Suprapubic skin (tissue), 4 donors: ENCODE data around the gene DAGLA. TPM values are rescaled to one million over a fixed set of nuclear protein-coding genes. Genes with fewer than 3 reads are reported as not detected.

ENCODE experiments used
- DNase-seq, 2 donors: peaks; one replicate each; pipeline ENCODE4 v3.0.0-alpha.2; 2019; ENCODE audit warnings: low spot score in 2 of 2
- H3K27ac ChIP-seq: fragments of 200-600 bp; sonication (generic); one replicate; pipeline ENCODE4 v1.5.1; 2019
- H3K27me3 ChIP-seq: fragments of 200-600 bp; sonication (generic); one replicate; pipeline ENCODE4 v1.5.1; 2019
- H3K36me3 ChIP-seq: fragments of 200-600 bp; sonication (generic); one replicate; pipeline ENCODE4 v1.5.1; 2019
- H3K4me1 ChIP-seq: fragments of 200-600 bp; sonication (generic); one replicate; pipeline ENCODE4 v1.5.1; 2019
- H3K4me3 ChIP-seq: fragments of 200-600 bp; sonication (generic); one replicate; pipeline ENCODE4 v1.5.1; 2019; ENCODE audit warnings: mild to moderate bottlenecking
- H3K9me3 ChIP-seq: fragments of 200-600 bp; sonication (generic); one replicate; pipeline ENCODE4 v1.5.1; 2019
- CTCF ChIP-seq, 2 donors: fragments of 200-600 bp in 1 of 2; fragments of 450-650 bp in 1 of 2; sonication (generic) in 1 of 2; IDR thresholded peaks; one replicate each; pipeline ENCODE4 v1.5.1; 2016 to 2019; ENCODE audit warnings: antibody characterized with exemption in 2 of 2, mild to moderate bottlenecking in 1 of 2, moderate library complexity in 1 of 2
- EP300 ChIP-seq: sonication (generic); formaldehyde crosslinking; IDR thresholded peaks from one replicate; pipeline ENCODE4 v1.6.1; 2017; ENCODE audit warnings: antibody characterized with exemption
- POLR2A ChIP-seq, 2 donors: fragments of 450-650 bp; IDR thresholded peaks; one replicate each; pipeline ENCODE4 v1.6.1; 2017; ENCODE audit warnings: antibody characterized with exemption in 2 of 2, mild to moderate bottlenecking in 2 of 2, moderate library complexity in 2 of 2
- POLR2AphosphoS5 ChIP-seq, 3 donors: sonication (generic); formaldehyde crosslinking; IDR thresholded peaks; one replicate each; pipeline ENCODE4 v1.6.1; 2017; ENCODE audit warnings: antibody characterized with exemption in 3 of 3
- WGBS: methylation state at CpG from one replicate; pipeline ENCODE4 v1.1.5; 2018; 5-methylcytosine and 5-hydroxymethylcytosine counted together
- total RNA-seq, 4 donors: library from RNA; depleted of rRNA; stranded (reverse); fragments of >200 nt; gene quantifications; one replicate each; pipeline ENCODE4 v1.1.0, GENCODE V29; 2016

Gene DAGLA
- total RNA-seq, 4 donors from 2014 or later = 0.64 to 1.2 (median 0.87) TPM

DNA sequence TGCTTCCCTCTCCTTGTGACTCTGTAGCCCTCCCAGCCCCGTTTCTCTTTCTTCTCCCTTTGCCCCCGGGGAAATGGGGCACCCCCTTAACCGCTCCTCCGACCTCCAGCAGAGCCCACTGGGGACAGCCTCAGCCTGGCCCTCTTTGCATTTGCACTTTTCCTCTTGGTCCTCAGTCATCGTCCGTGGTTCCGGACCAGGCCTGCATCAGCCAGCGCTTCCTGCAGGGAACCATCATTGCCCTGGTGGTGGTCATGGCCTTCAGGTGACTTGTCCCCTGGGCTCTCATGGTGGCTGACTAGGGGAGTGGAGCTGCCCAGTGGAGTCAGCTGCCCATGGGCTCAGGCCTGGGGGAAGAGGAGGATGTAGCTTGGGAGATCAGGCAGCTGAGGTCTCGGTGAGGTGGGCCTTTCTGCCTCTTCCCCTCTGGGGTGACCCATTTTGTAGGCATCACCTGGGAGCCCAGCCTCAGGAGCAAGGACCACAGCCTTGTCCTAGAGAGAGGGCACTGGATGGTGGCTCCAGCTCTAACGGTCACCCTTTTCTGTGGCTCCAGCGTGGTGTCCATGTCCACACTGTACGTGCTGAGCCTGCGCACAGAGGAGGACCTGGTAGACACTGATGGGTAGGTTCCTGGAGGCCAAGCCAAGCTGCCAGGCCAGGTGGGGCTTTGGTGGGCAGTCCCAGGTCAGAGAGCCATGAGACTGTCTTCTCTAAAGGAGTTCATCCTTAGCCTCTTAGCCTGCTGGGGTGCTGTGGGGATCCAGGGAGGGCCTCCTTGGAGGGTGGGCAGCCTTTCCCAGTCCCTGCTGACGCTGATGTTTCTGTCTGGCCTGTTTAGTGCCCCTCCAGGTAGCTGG is 99.7 kb downstream of the DAGLA start:
- DNase-seq = no peak
- no peaks in the 10 kb centered on the region for H3K27me3 ChIP-seq
- H3K27ac ChIP-seq = no peak overlapping the region
- H3K4me1 ChIP-seq = peaks cover 12% of the 10 kb centered on the region
- H3K36me3 ChIP-seq = peaks cover 17% of the 10 kb centered on the region
- no peaks in the 10 kb centered on the region for H3K9me3 ChIP-seq
- TF ChIP-seq POLR2A (IDR thresholded peaks at IDR 0.05) (no peak), EP300 (no peak), CTCF (IDR thresholded peaks at IDR 0.05) (no peak), POLR2AphosphoS5 (IDR thresholded peaks at IDR 0.05) (no peak)
- no peak overlapping the region for H3K4me3 ChIP-seq
- 80% methylated on average over 14 of the region's 14 CpGs for WGBS

GRCh38 chr11:61780581-61781162 is 100.5 kb downstream of the DAGLA start:
- H3K9me3 ChIP-seq = no peaks in the 10 kb centered on the region
- H3K27me3 ChIP-seq = no peaks in the 10 kb centered on the region
- TF ChIP-seq POLR2A (IDR thresholded peaks at IDR 0.05) (no peak), EP300 (no peak), CTCF (IDR thresholded peaks at IDR 0.05) (no peak), POLR2AphosphoS5 (IDR thresholded peaks at IDR 0.05) (no peak)
- peaks cover 12% of the 10 kb centered on the region for H3K4me1 ChIP-seq
- no peak overlapping the region for H3K4me3 ChIP-seq
- H3K36me3 ChIP-seq = peaks cover 24% of the 10 kb centered on the region
- 80% methylated on average over 8 of the region's 9 CpGs for WGBS
- no peak overlapping the region for H3K27ac ChIP-seq
- DNase-seq = no peak

DNA sequence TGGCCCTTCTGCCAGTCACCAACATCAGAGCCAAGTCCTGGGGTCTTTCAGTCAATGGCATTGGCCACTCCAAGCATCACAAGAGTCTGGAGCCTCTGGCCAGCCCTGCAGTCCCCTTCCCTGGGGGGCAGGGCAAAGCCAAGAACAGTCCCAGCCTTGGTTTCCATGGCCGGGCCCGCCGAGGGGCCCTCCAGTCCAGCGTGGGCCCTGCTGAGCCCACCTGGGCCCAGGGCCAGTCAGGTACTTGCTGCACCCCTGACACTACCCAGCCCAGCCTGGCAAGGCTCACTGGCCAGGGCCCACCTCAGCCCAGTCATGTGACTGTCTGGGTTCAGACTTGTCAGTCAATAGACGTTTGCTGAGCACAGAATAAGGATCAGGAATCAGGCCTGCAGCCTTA is 101.4 kb downstream of the DAGLA start:
- Histone ChIP-seq H3K4me3 (no peak overlapping the region), H3K9me3 (no peaks in the 10 kb centered on the region), H3K27me3 (no peaks in the 10 kb centered on the region), H3K27ac (no peak overlapping the region), H3K4me1 (peaks cover 12% of the 10 kb centered on the region), H3K36me3 (peaks cover 34% of the 10 kb centered on the region)
- no CpG with 5 or more reads among the region's 5 CpGs for WGBS
- TF ChIP-seq POLR2A (IDR thresholded peaks at IDR 0.05) = no peak
- TF ChIP-seq POLR2AphosphoS5 (IDR thresholded peaks at IDR 0.05) = no peak
- no peak for TF ChIP-seq CTCF (IDR thresholded peaks at IDR 0.05)
- no peak for TF ChIP-seq EP300
- no peak for DNase-seq

GRCh38 chr11:61782299-61782698 is 102.1 kb downstream of the DAGLA start:
- H3K27me3 ChIP-seq = no peaks in the 10 kb centered on the region
- no peaks in the 10 kb centered on the region for H3K9me3 ChIP-seq
- no peak overlapping the region for H3K27ac ChIP-seq
- peaks cover 40% of the 10 kb centered on the region for H3K36me3 ChIP-seq
- peaks cover 6% of the 10 kb centered on the region for H3K4me1 ChIP-seq
- TF ChIP-seq CTCF (IDR thresholded peaks at IDR 0.05) (no peak), POLR2A (IDR thresholded peaks at IDR 0.05) (no peak), EP300 (no peak), POLR2AphosphoS5 (IDR thresholded peaks at IDR 0.05) (no peak)
- 75% methylated on average over 3 of the region's 3 CpGs for WGBS
- no peak overlapping the region for H3K4me3 ChIP-seq
- DNase-seq = no peak

DNA sequence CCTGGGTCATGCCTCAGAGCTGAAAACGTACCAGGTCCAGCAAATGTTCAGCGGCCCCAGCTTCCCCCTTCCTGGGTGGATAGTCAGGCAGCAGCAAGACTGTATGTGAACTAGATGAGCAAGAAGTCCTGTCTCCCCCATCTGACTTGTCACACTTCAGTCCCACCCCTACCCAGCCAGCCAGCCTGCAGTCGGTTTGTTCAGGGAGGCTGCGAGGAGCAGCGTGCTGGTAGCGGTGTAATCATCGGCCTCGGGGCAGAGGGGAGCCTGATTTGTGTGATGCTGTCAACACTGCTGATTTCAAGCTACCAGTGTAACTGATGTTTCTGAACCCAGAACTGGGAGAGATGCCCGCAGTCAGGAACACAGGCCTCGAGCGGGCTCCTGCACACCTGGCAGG is 102.7 kb downstream of the DAGLA start:
- TF ChIP-seq POLR2A (IDR thresholded peaks at IDR 0.05) (no peak), EP300 (no peak), CTCF (IDR thresholded peaks at IDR 0.05) (no peak), POLR2AphosphoS5 (IDR thresholded peaks at IDR 0.05) (no peak)
- H3K4me3 ChIP-seq = no peak overlapping the region
- peaks cover 45% of the 10 kb centered on the region for H3K36me3 ChIP-seq
- H3K9me3 ChIP-seq = no peaks in the 10 kb centered on the region
- H3K27me3 ChIP-seq = no peaks in the 10 kb centered on the region
- H3K4me1 ChIP-seq = peaks cover under 1% of the 10 kb centered on the region
- H3K27ac ChIP-seq = no peak overlapping the region
- DNase-seq = no peak
- WGBS = 75% methylated on average over 11 of the region's 11 CpGs
